ENCODE measurements around the gene PPFIA2.

DNA sequence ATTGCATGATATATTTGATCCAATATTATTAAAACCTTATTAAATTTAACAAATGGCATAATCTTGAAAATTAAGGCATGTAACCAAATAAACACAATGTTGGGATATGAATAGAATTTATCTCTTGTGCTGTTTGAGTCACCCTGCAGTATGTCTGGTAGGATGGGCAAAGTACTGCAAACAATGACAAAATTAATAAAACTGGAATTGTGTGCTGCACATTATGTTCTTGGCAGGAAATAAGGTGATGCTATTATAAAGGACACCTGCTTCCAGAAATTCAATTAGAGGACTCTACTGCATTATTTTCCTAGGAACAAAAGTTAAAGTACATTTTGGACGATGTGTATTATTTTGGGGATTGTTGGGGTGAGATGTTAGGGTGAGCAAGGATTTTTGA is 132.7 kb downstream of the PPFIA2 start:
- TF ChIP-seq, protein P1, sequence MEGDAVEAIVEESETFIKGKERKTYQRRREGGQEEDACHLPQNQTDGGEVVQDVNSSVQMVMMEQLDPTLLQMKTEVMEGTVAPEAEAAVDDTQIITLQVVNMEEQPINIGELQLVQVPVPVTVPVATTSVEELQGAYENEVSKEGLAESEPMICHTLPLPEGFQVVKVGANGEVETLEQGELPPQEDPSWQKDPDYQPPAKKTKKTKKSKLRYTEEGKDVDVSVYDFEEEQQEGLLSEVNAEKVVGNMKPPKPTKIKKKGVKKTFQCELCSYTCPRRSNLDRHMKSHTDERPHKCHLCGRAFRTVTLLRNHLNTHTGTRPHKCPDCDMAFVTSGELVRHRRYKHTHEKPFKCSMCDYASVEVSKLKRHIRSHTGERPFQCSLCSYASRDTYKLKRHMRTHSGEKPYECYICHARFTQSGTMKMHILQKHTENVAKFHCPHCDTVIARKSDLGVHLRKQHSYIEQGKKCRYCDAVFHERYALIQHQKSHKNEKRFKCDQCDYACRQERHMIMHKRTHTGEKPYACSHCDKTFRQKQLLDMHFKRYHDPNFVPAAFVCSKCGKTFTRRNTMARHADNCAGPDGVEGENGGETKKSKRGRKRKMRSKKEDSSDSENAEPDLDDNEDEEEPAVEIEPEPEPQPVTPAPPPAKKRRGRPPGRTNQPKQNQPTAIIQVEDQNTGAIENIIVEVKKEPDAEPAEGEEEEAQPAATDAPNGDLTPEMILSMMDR (IDR thresholded peaks at IDR 0.05 in 2 of 3, conservative IDR thresholded peaks at IDR 0.05 in 1 of 3; ENCODE audit: insufficient read depth in 2 of 3, low read depth in 1 of 3, low read length in 3 of 3) = no peak
- no peak for TF ChIP-seq POLR2A (conservative IDR thresholded peaks at IDR 0.05)
- no peak for TF ChIP-seq GATAD2B (IDR thresholded peaks at IDR 0.05; ENCODE audit: borderline replicate concordance)
- no peak for TF ChIP-seq EZH2 (IDR thresholded peaks at IDR 0.05; ENCODE audit: borderline replicate concordance, low read depth, low read length)
- TF ChIP-seq ZNF121 (CRISPR knock-in tag; conservative IDR thresholded peaks at IDR 0.05) = no peak
- no peak for TF ChIP-seq BHLHE40 (IDR thresholded peaks at IDR 0.05; ENCODE audit: low read length)
